Stimulated activated CD8-positive, alpha-beta memory T cell treated with anti-CD3 and anti-CD28 coated beads, Interleukin-12 subunit alpha, Interleukin-12 subunit beta, amount 100 ng/mL, for 4 hours (primary cell): ENCODE measurements around the gene NOX5.
"Not testable (repeated sequence)": the region's sequence is repeated elsewhere in the genome, so short reads cannot be mapped to it uniquely, and the experiment has no call there.

ENCODE experiments used
- DNase-seq: peaks from one replicate; pipeline ENCODE4 v3.0.0-alpha.2; 2020; ENCODE audit warnings: low read depth

The NOX5 gene, protein sequence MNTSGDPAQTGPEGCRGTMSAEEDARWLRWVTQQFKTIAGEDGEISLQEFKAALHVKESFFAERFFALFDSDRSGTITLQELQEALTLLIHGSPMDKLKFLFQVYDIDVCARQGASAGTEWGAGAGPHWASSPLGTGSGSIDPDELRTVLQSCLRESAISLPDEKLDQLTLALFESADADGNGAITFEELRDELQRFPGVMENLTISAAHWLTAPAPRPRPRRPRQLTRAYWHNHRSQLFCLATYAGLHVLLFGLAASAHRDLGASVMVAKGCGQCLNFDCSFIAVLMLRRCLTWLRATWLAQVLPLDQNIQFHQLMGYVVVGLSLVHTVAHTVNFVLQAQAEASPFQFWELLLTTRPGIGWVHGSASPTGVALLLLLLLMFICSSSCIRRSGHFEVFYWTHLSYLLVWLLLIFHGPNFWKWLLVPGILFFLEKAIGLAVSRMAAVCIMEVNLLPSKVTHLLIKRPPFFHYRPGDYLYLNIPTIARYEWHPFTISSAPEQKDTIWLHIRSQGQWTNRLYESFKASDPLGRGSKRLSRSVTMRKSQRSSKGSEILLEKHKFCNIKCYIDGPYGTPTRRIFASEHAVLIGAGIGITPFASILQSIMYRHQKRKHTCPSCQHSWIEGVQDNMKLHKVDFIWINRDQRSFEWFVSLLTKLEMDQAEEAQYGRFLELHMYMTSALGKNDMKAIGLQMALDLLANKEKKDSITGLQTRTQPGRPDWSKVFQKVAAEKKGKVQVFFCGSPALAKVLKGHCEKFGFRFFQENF

DNA sequence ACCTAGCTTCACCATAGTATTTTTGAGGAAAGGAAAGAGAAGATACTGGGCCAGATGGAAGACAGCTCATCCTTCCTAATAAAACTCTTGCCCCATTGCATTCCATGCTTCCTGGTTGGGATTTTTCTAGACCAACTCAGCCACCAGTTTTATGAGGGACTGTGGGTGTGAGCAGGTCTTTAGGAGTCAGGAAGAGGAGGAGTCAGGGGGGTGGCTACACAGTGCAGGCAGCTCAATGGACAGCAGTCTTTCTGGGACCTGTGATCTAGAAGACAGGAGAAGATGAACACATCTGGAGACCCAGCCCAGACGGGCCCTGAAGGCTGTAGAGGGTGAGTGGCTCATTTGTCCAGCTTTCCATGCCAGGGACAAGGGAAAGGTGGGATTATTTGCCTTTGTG is at the start of gene NOX5:
TSS of gene NOX5 (plus strand) at position 242 of the 400 bp plus-strand sequence. CDS start at position 283, 41 bp downstream.
- no peak for DNase-seq

DNA sequence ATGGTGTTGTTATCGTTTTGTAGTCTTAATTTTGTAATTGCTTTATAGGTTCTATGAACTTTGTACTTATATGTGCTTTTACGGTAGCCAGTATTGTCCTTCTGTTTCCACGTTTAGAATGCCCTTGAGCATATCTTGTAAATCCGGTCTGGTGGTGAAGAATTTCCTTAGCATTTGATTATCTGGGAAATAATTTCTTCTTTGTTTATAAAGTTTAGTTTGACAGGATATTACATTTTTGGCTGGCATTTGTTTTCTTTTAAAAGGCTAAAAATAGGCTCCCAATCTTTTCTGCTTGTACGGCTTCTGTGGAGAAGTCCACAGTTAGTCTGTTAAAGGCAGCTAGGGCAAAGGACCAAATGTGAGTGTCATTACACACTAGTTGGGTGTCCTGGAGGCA is 47.5 kb upstream of the NOX5 start:
- no peak for DNase-seq

DNA sequence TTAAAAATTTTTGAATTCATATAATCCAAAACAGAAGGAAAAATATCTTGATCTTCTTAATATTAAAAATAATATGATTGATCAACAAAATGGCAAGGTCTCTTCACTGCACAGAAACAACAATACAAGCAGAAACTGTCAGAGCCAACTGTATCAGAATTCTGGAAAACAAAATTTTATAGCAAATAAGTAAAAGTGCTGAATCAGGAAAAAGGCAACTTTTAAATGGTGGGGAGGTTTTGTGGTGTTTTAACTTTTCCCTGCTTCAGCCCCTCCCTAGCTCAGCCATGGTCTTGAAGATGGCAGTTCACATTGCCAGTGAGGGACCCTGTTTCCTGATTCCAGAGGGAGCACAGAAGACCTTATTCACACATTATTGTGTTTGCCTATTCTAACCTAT is 46.5 kb upstream of the NOX5 start:
- DNase-seq: no peak

DNA sequence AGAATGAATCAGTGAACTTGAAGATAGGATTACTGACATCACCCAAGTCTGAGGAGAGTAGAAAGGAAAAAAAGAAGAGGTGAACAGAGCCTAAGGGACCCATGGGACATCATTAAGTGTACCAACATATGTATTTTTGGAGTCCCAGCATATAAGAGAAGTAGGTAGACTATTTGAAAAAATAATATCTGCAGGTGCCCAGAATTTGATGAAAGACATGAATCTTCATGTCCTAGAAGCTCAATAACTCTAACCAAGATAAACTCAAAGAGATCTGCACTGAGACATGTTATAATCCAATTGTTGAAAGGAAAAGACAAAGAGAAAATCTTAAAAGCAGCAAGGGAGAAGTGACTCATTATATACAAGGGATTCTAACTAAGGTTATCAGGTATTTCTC is 45.2 kb upstream of the NOX5 start:
- no peak for DNase-seq

DNA sequence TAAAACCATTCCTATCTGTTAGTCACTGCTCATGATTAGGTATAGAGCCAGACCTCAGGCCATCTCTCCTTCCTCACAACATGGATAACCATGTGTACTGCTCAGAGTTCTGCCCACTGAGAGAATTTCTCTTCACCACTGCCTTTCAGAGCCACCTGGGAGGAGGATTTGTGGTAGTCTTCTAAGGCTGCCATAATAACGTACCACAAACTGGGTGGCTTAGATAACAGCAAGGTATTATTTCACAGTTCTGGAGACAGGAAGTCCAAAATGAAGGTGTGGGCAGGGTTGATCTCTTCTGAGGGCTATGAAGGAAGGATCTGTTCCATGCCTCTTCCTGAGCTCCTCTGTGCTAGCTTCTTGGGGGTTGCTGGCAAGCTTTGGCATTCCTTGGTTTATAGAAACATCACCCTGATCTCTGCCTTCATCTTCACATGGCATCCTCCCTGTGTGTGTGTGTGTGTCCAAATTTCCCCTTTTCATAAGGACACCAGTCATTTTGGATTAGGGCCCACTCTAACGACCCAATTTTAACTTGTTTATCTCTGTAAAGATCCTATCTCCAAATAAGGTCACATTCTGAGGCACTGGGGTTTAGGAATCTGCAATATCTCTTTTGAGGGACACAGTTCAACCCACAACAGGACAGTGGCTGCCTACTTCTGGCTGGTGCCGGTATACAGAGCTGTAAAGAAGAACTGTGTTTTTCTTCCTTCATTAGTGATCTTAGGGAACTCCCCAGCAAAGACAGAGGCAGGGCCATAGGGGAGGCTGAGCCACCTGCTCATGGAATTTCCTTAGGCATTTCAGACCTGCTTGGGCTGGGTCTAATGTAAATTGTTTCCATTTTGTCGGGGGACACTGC is 42.1 kb upstream of the NOX5 start:
- DNase-seq: no peak

DNA sequence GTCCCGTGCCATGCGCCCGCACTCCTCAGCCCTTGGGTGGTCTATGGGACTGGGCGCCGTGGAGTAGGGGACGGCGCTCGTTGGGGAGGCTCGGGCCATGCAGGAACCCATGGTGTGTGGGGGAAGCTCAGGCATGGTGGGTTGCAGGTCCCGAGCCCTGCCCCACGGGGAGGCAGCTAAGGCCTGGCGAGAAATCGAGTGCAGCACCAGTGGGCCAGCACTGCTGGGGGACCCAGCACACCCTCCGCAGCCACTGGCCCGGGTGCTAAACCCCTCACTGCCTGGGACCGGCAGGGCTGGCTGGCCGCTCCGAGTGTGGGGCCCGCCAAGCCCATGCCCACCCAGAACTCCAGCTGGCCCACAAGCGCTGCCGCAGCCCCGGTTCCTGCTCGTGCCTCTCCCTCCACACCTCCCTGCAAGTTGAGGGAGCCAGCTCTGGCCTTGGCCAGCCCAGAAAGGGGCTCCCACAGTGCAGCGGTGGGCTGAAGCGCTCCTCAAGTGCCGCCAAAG is 38.8 kb upstream of the NOX5 start:
- DNase-seq: not testable (repeated sequence)

DNA sequence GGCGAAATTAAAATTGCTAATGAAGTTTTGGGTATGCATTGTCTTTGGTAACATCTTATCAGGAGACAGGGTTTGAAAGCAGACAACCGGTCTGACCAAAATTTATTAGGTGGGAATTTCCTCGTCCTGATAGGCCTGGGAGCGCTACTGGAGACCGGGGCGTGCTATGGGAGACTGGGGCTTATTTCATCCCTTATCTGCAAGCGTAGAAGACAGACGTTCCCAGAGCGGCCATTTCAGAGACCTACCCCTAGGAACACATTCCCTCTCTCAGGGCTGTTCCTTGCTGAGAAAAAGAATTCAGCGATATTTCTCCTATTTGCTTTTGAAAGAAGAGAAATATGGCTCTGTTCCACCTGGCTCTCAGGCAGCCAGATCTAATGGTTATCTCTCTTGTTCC is 37.1 kb upstream of the NOX5 start:
- not testable (repeated sequence) for DNase-seq

DNA sequence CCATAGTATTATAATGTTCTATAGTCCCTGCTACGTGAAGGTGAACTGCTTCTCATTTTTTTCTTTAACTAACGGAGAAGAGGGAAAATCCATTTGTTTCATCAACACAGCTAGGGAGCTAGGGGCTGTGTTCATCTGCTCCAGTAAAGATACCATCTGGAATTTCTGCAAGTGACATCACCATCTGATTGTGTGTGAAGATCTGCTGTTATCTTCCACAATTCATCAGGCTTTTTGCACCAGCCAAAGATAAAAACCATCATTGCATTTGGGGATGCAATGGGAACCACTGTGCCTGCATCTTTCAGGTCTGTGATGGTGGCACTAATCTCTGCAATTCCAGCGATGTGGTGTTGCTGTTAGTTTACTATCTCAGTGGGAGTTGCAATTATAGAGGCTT is 35.5 kb upstream of the NOX5 start:
- no peak for DNase-seq

DNA sequence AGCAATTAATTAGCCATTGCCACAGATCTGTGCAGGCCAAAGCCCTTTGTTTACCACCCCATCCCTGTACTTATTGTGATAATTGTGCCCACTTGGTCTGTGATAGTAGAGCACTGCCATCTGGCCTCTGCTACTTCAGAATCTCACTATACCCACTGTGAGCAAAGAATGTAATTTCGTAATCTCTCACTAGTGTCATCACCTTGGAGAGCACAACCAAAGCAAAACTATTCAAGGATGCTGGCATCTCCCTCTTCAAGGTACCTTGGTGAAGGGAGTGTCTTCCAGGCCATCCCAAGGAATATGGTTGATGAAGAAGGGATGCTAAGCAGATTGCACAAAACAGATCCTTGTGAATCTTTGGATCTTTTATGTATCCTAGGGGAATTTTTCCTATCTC is 34.7 kb upstream of the NOX5 start:
- DNase-seq: no peak

DNA sequence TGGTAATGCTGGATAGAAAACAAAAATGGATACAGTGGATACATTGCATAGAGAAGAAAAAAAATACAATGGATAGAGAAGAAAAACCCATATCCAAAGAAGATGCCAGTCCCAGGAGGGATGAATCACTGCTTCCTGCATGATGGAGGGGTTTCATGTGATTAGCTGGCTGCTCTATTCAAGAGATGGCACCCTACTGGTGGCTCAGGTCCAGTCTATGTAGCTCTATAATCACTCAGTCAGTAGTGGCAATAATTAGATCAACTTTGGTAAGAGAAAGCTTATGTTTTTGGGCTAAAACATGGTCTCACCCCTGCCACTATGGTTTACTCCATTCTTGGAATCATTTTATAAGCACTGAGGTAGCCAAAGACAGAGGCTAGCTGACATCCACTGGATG is 33.7 kb upstream of the NOX5 start:
- DNase-seq: no peak

DNA sequence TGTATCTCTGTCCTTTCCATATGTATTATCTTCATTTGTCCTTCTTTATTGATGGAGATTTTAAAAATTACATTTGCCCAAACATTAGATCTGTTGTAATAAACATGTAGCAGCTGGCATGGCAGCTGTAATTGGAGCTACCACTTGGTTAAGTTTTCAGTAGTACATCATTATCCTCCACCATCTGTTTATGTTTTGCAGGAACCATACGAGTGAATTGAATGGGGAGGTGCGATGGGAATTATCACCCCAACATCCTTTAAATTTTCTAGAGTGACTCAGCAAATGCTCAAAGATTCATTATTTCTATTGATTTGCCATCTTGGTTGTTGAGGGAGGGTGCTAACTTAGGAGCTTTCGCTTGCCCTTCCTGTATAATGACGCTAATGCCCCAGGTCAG is 32.6 kb upstream of the NOX5 start:
- no peak for DNase-seq

DNA sequence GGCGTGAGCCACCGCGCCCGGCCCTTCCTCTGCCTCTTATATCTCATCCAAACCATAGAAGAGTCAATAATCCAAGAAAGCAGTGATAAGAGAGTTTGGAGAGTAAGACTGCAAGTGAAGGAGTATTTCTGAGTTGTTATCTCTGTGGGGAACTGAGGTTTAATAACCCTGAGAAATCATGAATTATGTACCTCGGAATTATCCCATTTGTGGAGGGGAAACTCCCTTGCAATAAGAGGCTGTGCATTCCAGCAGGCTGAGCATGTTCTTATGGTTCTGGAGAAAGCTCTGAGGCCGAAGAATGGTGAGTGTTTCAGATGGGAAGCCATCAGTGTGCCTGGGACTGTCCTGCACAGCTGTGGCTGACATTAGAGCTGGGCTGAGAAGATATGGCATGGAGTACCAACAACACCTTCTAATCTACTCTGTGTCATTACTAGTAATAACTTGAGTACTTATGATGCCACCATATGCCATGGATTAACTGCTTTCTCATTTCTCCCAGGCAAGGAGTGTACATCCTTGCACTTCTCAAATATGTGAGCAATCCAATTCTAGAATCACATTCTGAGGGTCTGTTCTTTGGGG is 31.4 kb upstream of the NOX5 start:
- DNase-seq: no peak

DNA sequence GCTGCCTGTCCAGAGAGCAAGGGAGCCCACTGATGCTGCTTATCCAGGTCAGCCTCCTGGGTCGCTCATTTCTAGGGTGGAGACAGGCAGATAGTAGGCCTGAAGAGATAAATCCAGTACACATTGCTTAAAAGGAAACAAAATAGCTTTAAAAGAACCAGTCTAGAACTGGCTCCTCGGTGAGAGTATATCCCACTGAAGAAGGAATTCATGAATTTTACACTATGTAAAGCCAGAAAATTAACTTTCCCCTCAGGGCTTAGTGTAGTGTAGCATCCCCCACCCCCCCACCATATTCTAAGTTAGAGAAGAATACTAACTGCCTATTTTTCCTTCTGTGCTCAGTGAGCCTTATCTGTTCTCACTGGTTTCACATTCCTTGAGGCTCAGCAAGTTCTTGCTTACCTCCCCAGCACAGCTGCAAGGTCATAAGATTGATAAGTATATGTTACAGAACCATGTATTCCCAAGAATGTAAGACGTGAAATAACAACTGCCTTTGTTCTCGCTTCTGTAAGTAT is 30.5 kb upstream of the NOX5 start:
- DNase-seq: no peak

DNA sequence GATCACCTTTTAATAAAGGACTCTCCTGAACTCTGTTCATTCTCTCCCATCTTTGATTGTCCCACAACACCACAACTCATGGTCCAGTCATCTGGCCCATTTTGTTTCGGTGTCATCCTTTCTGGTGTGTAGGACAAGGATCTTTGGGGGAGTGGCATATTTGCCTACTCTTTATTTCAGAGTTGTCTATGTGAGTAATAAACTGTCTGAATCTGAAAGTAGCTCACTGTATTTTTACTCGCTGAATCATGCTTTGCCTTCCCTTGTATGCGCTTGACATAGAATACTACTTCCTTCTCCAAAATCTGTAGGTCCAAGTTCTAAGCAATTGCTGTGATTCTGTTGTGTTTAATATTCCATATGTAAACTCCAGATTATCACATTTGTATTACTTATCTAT is 29.9 kb upstream of the NOX5 start:
- DNase-seq: no peak

DNA sequence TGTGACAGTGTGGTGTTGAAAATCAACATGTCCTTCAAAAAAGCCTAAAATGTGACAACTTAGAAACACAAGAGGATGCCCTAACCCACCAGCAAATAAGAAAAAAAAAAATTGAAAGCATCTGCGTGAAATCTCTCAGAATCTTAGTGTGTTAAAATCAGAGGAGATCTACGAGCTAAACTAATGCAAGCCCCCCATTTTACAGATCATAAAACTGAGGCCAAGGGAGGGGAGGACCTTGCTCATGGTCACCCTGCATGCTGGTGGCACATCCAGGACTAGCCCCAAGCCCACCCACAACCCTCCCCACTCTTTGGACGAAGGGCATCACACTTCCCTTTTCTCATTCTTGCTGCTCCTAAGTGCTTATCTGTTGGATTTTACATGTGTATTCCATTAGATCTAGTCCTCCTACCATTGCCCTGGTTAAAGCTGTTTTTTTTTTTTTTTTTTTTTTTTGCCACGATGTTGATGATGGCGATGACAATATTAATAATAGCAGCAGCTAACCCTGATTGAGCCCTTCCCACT is 29.1 kb upstream of the NOX5 start:
- DNase-seq: no peak

DNA sequence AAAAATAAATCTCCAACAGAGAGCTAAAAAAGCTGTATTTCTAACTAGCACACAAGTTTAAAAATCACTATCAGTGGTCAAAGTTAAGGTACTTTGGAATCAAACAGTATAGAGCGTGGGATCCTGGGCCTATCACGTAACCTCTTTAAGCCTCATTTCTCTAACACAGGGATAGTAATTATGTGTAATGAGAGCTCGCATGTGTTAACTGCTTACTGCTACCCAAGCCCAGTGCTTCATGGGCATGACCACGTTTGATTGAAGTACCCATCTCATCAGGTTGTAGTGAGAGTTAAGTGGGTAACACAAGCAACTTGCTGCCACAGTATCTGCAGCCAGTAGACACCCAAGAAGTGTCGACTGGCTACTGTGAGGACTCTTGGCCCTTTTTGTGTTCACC is 28.2 kb upstream of the NOX5 start:
- DNase-seq: no peak

DNA sequence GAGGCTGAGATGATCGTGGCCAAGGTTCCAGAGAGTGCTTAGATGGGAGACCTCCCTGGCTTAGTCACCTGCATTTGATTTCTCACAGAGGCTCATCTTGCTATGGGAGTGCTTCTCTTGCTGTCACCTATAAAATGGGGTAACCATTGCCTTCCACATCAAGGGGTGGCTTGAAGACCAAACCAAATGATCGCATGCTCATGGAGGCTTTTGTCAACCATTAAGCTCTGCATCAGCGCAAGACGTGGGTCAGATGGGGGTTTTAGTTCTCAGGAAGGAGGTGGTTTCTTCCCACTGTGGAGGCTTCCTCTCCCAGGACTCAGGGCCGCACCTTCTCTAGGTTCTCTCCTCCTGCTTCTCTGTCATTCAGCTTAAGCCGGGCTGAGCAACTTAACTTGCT is 27.4 kb upstream of the NOX5 start:
- DNase-seq: no peak

DNA sequence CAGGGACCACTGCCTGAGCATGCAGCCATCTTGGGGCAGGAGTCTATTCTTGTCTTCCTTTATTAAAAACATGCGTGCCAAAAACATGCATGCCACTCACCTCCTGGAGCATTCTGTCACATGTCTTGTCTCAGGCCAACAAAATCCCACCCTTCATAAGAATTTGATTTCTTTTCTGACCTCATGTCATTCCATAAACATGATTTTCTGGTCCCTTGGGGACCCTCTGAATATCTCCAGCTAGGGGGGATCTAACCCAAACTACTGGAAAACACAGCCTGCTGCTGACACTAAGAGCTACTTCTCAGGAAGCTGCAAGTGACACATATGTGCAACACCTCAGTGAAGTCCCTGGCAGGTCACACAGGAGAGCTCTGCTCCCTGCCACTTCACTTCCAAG is 26.8 kb upstream of the NOX5 start:
- no peak for DNase-seq

DNA sequence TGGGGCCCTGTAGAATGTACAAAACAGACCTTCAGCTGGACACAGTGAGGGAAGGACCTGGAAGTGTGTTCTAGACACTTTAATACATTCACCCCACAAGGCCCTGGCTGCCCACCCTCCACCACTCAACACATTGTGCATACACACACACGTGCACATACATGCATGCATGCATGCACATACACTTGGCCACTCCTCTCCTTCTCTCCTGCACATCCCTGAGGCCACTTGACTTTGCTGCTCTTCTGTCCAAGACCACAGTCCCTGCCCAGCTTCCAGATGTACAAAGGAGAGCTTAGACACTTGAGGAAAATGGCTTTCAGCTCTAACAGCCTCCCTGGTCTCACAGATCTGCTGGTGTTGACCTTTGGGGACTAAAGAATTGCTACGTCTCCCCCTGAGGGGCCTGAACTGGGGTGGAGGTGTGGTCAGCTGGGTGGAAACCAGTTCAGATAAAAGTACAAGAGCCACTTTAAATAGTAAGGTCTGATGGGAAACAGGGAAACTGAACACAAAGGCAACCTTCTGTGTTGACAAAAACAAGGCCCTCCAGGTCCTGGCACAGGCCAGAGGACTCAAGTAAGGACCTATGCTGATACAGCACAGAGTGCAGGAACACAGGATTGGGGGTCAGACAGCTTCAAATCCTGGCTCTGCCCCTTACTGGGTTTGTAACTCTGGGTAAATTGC is 24.8 kb upstream of the NOX5 start:
- DNase-seq: no peak

DNA sequence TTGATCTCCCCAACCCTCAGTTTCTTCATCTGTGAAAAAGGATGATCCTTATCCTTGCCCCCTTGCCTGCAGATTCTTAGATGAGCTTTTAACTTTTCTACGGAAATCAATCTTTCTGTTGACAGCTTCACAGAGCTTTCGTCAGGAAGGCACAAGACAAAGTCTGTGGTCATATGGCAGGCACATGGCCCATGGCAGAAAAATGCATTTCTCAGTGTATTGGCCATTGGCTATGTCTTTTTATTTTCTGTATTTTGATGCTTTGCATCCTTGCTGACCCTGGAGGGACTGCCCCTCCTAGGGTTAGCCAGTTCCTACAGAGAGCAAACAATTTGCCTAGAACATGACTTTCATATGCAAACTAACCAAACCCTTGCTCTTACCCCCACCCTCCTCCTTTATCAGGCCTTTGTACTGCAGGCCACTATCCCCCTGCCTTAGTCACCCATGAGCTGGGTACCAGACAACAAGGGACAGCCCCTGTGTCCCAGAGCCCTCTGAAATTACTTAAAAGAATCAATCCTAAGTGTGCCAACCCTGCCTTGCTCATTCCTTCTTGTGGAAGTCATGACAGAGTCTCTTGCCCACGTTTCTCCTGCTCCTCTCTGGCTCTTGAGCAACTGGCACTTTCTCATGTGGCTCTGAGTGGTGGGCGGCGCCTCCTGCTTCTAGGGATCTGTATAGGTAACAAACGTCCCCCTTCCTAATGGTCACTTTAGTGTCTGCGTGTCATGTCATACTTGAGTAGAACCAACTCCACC is 24.1 kb upstream of the NOX5 start:
- no peak for DNase-seq
